ENCODE data around the gene CHN2.

CHN2 gene

GRCh38 chr7:29349362-29349761 lies 154.8 kb downstream of the CHN2 start:
- DNase-seq (ENCODE audit: insufficient read length) (no peak), FAIRE-seq (no peak)
- TF ChIP-seq POLR2AphosphoS5 (IDR thresholded peaks at IDR 0.05; ENCODE audit: low read depth, low read length) (no peak), TAF1 (IDR thresholded peaks at IDR 0.05; ENCODE audit: borderline replicate concordance, low read depth, low read length) (no peak), POLR2A (IDR thresholded peaks at IDR 0.05; ENCODE audit: low read depth, low read length) (no peak)

- no peak for TF ChIP-seq POLR2A (IDR thresholded peaks at IDR 0.05; ENCODE audit: low read depth, low read length)
- TF ChIP-seq TAF1 (IDR thresholded peaks at IDR 0.05; ENCODE audit: borderline replicate concordance, low read depth, low read length) = no peak
- no peak for TF ChIP-seq POLR2AphosphoS5 (IDR thresholded peaks at IDR 0.05; ENCODE audit: low read depth, low read length)
- DNase-seq (ENCODE audit: insufficient read length) (no peak), FAIRE-seq (no peak)
Measured at GRCh38 chr7:29350351-29350750, 155.8 kb downstream of the CHN2 start.

- FAIRE-seq = no peak
- TF ChIP-seq TAF1 (IDR thresholded peaks at IDR 0.05; ENCODE audit: borderline replicate concordance, low read depth, low read length) (no peak), POLR2AphosphoS5 (IDR thresholded peaks at IDR 0.05; ENCODE audit: low read depth, low read length) (no peak), POLR2A (IDR thresholded peaks at IDR 0.05; ENCODE audit: low read depth, low read length) (no peak)
- no peak for DNase-seq (ENCODE audit: insufficient read length)
Measured at GRCh38 chr7:29352041-29352440, 157.5 kb downstream of the CHN2 start.

- FAIRE-seq = no peak
Measured at GRCh38 chr7:29353810-29354209, 159.2 kb downstream of the CHN2 start.

GRCh38 chr7:29354340-29354739 lies 159.8 kb downstream of the CHN2 start:
- TF ChIP-seq POLR2A (IDR thresholded peaks at IDR 0.05; ENCODE audit: low read depth, low read length) = no peak
- TF ChIP-seq POLR2AphosphoS5 (IDR thresholded peaks at IDR 0.05; ENCODE audit: low read depth, low read length) = no peak
- no peak for TF ChIP-seq TAF1 (IDR thresholded peaks at IDR 0.05; ENCODE audit: borderline replicate concordance, low read depth, low read length)
- DNase-seq (ENCODE audit: insufficient read length) = no peak
- FAIRE-seq = no peak

More at GRCh38 chr7:29353810-29354209, 159.2 kb downstream of the CHN2 start:
- no peak for DNase-seq (ENCODE audit: insufficient read length)
- TF ChIP-seq POLR2A (IDR thresholded peaks at IDR 0.05; ENCODE audit: low read depth, low read length) = no peak
- no peak for TF ChIP-seq TAF1 (IDR thresholded peaks at IDR 0.05; ENCODE audit: borderline replicate concordance, low read depth, low read length)
- TF ChIP-seq POLR2AphosphoS5 (IDR thresholded peaks at IDR 0.05; ENCODE audit: low read depth, low read length) = no peak

GRCh38 chr7:29355388-29355787 lies 160.8 kb downstream of the CHN2 start:
- DNase-seq (ENCODE audit: insufficient read length) = no peak
- TF ChIP-seq POLR2A (IDR thresholded peaks at IDR 0.05; ENCODE audit: low read depth, low read length) (no peak), TAF1 (IDR thresholded peaks at IDR 0.05; ENCODE audit: borderline replicate concordance, low read depth, low read length) (no peak), POLR2AphosphoS5 (IDR thresholded peaks at IDR 0.05; ENCODE audit: low read depth, low read length) (no peak)
- FAIRE-seq = no peak

- no peak for FAIRE-seq
Measured at GRCh38 chr7:29356631-29357030, 162.1 kb downstream of the CHN2 start.

GRCh38 chr7:29359482-29360093 lies 165.0 kb downstream of the CHN2 start:
- FAIRE-seq = no peak
- TF ChIP-seq TAF1 (IDR thresholded peaks at IDR 0.05; ENCODE audit: borderline replicate concordance, low read depth, low read length) = no peak
- TF ChIP-seq POLR2AphosphoS5 (IDR thresholded peaks at IDR 0.05; ENCODE audit: low read depth, low read length) = no peak
- TF ChIP-seq POLR2A (IDR thresholded peaks at IDR 0.05; ENCODE audit: low read depth, low read length) = no peak
- DNase-seq (ENCODE audit: insufficient read length) = no peak

More at GRCh38 chr7:29356631-29357030, 162.1 kb downstream of the CHN2 start:
- no peak for DNase-seq (ENCODE audit: insufficient read length)
- TF ChIP-seq TAF1 (IDR thresholded peaks at IDR 0.05; ENCODE audit: borderline replicate concordance, low read depth, low read length) (no peak), POLR2A (IDR thresholded peaks at IDR 0.05; ENCODE audit: low read depth, low read length) (no peak), POLR2AphosphoS5 (IDR thresholded peaks at IDR 0.05; ENCODE audit: low read depth, low read length) (no peak)

GRCh38 chr7:29360633-29361625 lies 166.4 kb downstream of the CHN2 start:
- DNase-seq (ENCODE audit: insufficient read length) = no peak
- TF ChIP-seq TAF1 (IDR thresholded peaks at IDR 0.05; ENCODE audit: borderline replicate concordance, low read depth, low read length) (no peak), POLR2A (IDR thresholded peaks at IDR 0.05; ENCODE audit: low read depth, low read length) (no peak), POLR2AphosphoS5 (IDR thresholded peaks at IDR 0.05; ENCODE audit: low read depth, low read length) (no peak)

GRCh38 chr7:29362380-29362779 lies 167.8 kb downstream of the CHN2 start:
- DNase-seq (ENCODE audit: insufficient read length) (no peak), FAIRE-seq (no peak)
- TF ChIP-seq TAF1 (IDR thresholded peaks at IDR 0.05; ENCODE audit: borderline replicate concordance, low read depth, low read length) = no peak
- no peak for TF ChIP-seq POLR2AphosphoS5 (IDR thresholded peaks at IDR 0.05; ENCODE audit: low read depth, low read length)
- no peak for TF ChIP-seq POLR2A (IDR thresholded peaks at IDR 0.05; ENCODE audit: low read depth, low read length)

More at GRCh38 chr7:29360633-29361625, 166.4 kb downstream of the CHN2 start:
- FAIRE-seq = no peak

- no peak for FAIRE-seq
- no peak for DNase-seq (ENCODE audit: insufficient read length)
- TF ChIP-seq TAF1 (IDR thresholded peaks at IDR 0.05; ENCODE audit: borderline replicate concordance, low read depth, low read length) (no peak), POLR2A (IDR thresholded peaks at IDR 0.05; ENCODE audit: low read depth, low read length) (no peak), POLR2AphosphoS5 (IDR thresholded peaks at IDR 0.05; ENCODE audit: low read depth, low read length) (no peak)
Measured at GRCh38 chr7:29363636-29364425, 169.3 kb downstream of the CHN2 start.

All from GM12892 (cell line).